HG02798 (cell line): ENCODE data around the gene LRP11.

Experiments
- ATAC-seq: cut with Tn5 transposase; IDR thresholded peaks from one replicate; pipeline ENCODE4 v1.9.1; 2021; ENCODE audit warnings: mild to moderate bottlenecking; ENCODE audit not compliant: unreplicated experiment, poor library complexity

LRP11 gene

DNA sequence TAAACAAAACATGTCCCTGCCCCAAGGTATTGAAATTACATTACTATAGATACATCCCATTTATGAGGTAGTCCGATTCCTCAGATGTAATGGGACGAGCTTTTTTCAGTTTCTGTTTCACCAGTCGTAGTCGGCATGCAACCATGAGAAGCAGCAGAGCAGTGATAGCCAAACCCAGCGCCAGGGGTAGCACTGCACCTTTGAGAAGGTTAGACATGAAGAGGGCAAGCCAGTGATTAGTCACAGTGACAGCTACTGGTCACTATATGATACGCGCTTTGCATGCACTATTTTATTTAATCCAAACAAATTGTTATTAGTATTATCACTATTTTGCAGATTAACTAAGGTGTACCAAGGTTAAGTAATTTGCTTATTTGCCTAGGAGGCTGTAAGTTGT, 43.7 kb downstream of the LRP11 start:
- no peak for ATAC-seq

DNA sequence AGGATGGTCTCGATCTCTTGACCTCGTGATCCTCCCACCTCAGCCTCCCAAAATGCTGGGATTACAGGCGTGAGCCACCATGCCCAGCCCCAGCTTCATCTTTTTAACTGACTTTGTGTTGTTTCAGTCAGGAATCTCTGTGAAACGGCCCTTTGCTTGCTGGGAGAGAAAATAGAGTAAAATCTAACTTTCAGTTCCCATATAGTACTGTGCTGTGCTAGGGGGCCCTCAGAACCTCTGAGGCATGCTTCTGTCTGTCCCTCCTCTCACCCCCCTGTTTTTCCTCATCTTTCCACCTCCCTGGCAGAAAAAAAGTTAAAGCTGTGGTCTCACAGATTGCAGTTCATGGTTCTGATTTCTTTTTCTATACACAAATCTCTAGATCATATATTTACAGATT, 48.4 kb downstream of the LRP11 start:
- no peak for ATAC-seq

DNA sequence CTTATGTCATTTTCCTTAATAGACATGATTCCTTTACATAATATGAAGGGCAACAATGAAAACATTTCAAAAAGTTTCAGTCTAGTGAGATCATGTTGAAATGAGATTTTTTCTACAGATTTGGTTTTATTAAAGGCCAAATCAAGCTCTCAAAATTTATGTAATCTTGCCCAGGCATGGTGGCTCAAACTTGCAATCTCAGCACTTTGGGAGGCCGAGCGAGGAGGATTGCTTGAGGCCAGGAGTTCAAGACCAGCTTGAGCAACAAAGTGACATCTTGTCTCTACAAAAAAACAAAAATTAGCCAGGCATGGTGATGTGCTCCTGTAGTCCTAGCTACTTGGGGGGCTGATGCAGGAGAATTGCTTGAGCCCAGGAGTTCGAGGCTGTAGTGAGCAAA, 50.8 kb downstream of the LRP11 start:
- no peak for ATAC-seq

DNA sequence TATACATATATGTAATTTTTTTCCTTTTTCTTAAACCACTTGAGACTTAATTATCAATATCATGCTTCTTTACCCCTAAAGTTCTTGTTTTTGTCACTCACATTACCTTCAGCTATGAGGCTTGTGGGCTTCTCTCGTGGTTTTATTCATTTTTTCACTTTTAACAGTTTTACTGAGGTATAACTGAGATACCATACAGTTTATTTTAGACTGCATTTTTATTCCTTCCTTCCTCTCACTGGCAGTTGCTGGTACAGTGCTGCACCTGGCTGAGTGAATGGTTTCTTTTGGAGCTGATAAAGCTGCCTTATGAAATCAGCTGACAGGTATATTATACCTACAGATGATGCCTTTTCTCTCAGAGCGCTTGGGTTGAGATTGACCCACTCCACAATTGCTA, 54.4 kb downstream of the LRP11 start:
- no peak for ATAC-seq

DNA sequence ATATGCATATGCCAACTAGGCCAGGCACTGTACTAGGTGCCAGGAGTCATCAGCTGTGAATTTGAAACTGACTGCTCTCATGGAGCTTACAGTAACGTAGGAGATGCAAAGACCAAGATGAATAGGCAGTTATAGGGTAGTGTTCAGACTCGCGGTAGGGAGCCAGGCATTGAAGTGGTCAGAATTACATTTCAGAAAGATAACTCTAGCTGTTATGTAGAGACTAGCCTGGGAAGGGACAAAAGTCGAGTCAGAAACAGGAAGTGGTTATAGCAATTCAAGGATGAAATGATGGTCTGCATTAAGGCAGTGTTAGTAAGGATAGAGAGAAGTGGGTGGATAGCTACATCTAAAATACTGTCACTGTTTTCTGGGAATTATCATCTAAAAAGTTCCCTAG, 58.0 kb downstream of the LRP11 start:
- ATAC-seq: no peak

DNA sequence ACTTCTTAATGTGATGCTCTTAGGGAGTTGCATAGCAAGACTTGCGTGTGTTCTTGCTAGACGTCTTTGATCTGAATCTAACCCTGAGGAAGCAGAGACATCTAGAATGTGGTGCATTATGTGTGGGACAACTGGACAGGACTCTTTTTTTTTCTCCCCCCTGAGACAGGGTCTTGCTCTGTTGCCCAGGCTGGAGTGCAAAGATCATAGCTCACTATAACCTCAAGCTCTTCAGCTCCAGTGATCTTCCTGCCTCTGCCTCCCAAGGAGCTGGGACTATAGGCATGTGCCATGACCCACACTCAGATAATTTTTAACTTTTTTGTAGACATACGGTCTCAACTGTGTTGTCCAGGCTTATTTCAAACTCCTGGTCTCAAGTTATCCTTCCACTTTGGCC, 80.6 kb downstream of the LRP11 start:
- ATAC-seq: no peak

DNA sequence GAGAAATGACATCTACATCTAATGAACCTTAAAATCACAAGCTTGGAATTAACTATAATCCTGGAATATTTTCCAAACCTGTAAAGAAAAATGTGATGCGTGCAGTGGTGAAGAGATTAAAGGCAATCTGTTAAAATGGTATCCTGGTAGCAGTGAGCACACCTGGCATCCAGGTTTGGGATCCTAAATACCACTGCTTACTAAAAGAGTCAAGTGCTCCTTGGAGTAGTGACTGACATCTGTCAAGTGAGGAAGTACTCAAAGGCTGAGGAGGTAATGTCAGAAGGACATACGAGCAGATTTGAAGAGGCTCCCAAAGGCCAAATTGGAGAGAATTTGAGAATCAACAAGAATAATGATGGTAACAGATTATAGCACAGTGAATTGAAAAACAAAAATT, 81.8 kb downstream of the LRP11 start:
- ATAC-seq: no peak

DNA sequence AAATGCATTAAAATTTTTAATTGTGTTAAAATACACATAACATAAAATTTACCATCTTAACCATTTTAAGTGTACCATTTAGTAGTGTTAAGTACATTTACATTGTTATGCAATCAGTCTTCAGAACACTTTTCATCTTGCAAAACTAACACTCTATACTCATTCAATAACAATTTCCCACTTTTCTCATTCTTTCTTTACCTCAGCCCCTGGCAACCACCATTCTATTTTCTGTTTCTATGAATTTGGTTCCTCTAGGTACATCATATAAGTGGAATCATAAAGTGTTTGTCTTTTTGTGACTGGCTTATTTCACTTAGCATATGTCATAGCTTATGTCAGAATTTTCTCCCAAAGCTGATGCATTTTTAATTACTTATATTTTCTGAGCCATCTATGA, 82.4 kb downstream of the LRP11 start:
- no peak for ATAC-seq

DNA sequence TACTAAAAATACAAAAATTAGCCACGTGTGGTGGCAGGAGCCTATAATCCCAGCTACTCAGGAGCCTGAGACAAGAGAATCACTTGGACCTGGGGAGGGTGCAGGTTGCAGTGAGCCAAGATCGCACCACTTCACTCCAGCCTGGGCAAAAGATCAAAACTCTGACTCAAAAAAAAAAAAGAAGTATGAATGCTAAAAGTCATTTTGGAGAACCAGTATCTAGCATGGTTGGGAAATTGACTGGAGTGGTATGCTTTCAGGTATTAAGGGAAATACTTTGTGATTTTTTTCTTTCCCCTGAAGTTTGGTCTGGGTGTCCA, 84.6 kb downstream of the LRP11 start:
- no peak for ATAC-seq

DNA sequence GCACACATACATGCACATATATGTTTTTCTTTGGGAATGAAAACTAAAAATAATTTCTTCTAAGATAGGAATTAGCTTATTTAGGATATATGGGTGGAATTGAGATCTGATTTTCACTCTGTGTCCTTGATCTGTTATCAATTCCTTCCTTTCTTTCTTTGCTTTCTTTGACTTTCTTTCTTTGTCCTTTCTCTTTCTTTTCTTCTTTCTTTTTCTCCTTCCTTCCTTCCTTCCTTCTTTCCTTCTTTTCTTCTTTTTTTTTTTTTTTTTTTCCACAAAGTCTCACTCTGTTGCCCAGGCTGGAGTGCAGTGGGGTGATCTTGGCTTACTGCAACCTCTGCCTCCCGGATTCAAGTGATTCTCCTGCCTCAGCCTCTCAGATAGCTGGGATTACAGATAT, 86.5 kb downstream of the LRP11 start:
- no peak for ATAC-seq

DNA sequence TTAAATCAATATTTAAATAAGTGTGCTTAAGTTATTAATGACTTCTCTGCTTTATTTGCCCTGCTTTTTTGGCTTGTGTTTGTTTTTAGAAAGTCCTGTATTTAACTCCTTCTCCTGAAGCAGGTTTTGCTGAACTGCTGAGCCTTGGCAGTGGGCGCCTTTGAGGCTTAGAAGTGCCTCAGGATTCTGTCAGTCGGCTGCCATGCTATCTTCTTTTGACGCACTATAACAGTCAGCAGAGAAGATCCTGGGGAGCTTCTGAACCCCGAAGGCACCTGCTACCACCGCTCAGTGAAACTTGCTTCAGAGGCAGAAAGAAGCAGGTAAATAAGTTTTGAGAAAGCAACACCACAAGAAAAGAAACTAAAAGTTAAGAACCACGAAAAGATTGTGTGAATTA, 92.2 kb downstream of the LRP11 start:
- no peak for ATAC-seq

DNA sequence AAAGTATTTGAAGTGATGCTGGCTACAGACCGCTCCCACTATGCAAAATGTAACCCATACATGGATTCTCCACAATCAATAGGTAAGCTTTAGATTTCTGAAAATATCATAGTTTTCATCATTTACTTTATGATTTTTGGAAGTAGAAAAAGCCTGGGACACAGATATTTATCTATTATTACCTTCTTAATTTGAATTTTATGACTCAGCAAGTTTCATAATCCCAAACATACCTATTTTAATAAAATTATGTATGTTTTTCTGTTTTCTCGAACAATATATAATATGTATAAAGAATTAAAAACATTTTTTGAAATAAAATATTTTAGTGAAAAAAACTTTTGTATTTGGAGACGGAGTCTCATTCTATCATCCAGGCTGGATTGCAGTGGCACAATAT, 93.0 kb downstream of the LRP11 start:
- ATAC-seq: no peak

DNA sequence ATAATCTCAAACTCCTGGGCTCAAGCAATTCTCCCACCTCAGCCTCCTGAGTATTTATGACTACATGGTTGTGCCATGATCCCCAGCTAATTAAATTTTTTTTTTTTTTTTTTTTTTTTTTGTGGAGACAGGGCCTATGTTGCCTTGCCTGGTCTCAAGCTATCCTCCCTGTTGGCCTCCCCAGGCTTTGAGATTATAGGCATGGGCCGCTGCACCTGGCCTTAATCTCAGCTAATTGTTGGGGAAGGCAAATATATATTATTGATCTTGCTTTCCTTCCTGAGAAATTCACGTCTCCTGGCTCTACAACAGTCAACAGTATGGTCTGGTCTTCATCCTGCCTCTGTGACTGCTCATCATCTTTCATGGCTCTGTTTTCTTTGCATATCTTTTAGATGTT, 94.5 kb downstream of the LRP11 start:
- ATAC-seq: no peak
